Activated T-cell treated with anti-CD3 and anti-CD28 coated beads, Interleukin-2, amount 50 U/mL, for 24 hours (primary cell): Measurements from ENCODE around the gene IL2RG.

Experiments used
- DNase-seq: peaks from one replicate; pipeline ENCODE4 v3.0.0-alpha.2; 2020
- H3K27ac Mint-ChIP-seq: 2 replicates; pipeline ENCODE4 v1.8.0; 2020; ENCODE audit warnings: mild to moderate bottlenecking, mixed read lengths
- H3K27me3 Mint-ChIP-seq: 2 replicates; pipeline ENCODE4 v1.8.0; 2020; ENCODE audit warnings: mixed read lengths
- H3K36me3 Mint-ChIP-seq: 2 replicates; pipeline ENCODE4 v1.8.0; 2020; ENCODE audit warnings: low read depth, mixed read lengths
- H3K4me1 Mint-ChIP-seq: 2 replicates; pipeline ENCODE4 v1.8.0; 2020; ENCODE audit warnings: low read depth, mixed read lengths
- H3K4me3 Mint-ChIP-seq: 2 replicates; pipeline ENCODE4 v1.8.0; 2020; ENCODE audit warnings: mild to moderate bottlenecking, moderate library complexity, mixed read lengths
- H3K9me3 Mint-ChIP-seq: 2 replicates; pipeline ENCODE4 v1.8.0; 2020; ENCODE audit warnings: mixed read lengths

Gene IL2RG

DNA sequence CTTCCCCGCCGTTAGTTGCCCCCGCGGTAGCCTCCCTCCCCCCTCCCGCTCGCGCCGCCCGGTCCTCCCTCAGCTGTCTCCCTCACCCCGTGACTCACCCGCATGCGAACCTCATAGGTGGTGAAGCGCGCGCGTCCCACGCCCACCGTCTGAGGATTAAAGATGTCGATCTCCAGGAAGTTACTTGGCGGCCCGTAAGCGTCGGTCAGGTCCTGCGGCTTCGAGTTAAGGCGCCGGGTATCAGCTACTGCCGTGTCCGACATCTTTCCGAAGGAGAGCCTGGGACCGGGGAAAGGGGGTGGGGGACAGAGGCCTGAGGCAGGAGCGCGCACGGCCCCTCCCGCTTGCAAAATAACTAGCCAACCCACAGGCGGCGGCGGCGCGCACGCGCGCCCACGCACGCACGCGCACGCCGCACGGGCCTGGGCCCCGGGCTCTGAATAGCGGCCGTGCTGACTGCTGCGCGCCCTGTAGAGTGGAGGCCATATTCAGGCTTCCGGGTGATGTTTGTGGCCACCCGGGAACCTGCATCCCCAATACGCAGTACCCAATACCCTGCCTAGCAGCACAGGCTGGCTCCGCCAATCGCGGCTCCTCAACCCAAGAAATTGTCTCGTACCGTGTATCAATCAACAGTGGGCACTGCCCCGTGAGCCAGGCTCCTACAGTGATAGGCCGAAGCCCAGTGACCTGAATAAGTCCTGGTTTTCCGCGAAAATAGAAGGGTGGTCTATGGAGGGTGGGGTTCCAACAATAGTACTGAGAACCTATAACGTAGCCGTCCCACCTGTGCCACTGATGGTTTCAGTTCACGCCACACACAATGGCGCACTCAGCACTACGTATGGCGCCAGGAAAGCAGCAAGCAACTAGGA lies 43.1 kb downstream of the IL2RG start, which contains the start of gene SNX12:
TSS of gene SNX12 (minus strand) at position 291 of the 875 bp plus-strand sequence. CDS start at position 263, 28 bp downstream.
- peaks cover 42% of the 10 kb centered on the region for H3K27me3 Mint-ChIP-seq
- peaks cover 18% of the 10 kb centered on the region for H3K4me1 Mint-ChIP-seq
- H3K9me3 Mint-ChIP-seq = no peaks in the 10 kb centered on the region
- H3K4me3 Mint-ChIP-seq = peak within 1 kb of the TSS; percentile 85
- DNase-seq = peak; percentile 88
- peak within 1 kb of the TSS; percentile 97 for H3K27ac Mint-ChIP-seq
- peaks cover 26% of the 10 kb centered on the region for H3K36me3 Mint-ChIP-seq

DNA sequence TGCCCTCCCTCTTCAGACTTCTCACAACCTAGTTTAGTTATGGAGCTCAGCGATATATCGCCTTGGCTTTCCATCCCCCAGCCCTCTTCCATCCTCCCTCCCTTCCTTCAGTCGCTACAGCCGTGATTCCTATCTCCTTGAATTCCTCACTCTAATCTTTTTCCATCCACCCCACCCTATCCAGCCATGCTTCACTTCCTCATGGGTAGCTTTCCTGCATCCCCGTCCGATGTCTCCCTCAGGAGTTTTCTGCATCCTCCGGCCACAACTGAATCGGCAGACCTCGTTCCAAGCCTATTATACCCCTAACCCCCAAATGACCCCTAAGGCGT lies 43.7 kb downstream of the IL2RG start:
- H3K4me3 Mint-ChIP-seq = peak overlapping the region; percentile 85
- peaks cover 37% of the 10 kb centered on the region for H3K27me3 Mint-ChIP-seq
- peaks cover 18% of the 10 kb centered on the region for H3K4me1 Mint-ChIP-seq
- peak overlapping the region; percentile 97 for H3K27ac Mint-ChIP-seq
- H3K36me3 Mint-ChIP-seq = peaks cover 29% of the 10 kb centered on the region
- no peaks in the 10 kb centered on the region for H3K9me3 Mint-ChIP-seq
- DNase-seq = no peak

DNA sequence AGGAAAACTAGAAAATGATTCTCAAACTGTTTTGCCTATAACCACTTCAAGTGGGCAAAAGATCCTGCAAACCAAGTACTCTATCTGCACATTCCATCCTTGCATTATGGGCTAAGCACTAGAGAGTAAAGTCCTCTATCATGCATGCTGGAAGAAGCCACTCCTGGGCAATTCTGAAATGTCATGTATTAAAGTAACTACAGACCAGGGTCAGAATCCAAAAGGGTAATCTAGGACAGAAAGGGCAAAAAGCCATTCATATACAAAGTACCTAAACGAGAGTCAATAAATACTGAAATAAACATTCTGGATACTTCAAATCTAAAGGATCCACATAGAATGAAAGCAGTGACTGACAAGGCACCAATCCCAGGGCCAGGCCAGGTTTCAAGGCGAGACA lies 44.3 kb downstream of the IL2RG start:
- Mint-ChIP-seq H3K36me3 (peaks cover 33% of the 10 kb centered on the region), H3K27ac (peak overlapping the region; percentile 97), H3K27me3 (peaks cover 33% of the 10 kb centered on the region), H3K9me3 (no peaks in the 10 kb centered on the region), H3K4me3 (peak overlapping the region; percentile 85), H3K4me1 (peaks cover 18% of the 10 kb centered on the region)
- no peak for DNase-seq

DNA sequence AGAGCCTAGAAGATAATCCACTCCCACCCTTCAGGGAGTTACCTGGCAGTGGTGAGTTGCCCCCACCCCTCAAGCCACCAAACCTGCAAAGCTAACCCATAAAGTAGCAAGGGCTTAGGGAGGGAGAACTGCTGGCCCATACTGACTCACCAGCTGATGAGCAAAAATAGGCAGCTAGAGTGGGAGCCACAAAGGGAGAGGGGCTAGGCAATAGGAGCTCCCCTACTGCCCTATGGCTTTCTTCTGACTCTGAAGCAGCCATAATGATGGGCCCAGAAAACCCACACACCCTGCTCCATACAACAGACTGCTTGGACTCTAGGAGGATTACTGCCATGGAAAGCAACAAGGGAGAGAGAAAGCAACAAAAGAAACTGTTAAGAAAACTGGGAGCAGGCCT lies 51.2 kb downstream of the IL2RG start:
- Mint-ChIP-seq H3K27me3 (peaks cover 27% of the 10 kb centered on the region), H3K9me3 (no peaks in the 10 kb centered on the region), H3K27ac (peak overlapping the region; percentile 3), H3K36me3 (peaks cover 63% of the 10 kb centered on the region), H3K4me3 (no peak overlapping the region), H3K4me1 (peaks cover 44% of the 10 kb centered on the region)
- DNase-seq = no peak

DNA sequence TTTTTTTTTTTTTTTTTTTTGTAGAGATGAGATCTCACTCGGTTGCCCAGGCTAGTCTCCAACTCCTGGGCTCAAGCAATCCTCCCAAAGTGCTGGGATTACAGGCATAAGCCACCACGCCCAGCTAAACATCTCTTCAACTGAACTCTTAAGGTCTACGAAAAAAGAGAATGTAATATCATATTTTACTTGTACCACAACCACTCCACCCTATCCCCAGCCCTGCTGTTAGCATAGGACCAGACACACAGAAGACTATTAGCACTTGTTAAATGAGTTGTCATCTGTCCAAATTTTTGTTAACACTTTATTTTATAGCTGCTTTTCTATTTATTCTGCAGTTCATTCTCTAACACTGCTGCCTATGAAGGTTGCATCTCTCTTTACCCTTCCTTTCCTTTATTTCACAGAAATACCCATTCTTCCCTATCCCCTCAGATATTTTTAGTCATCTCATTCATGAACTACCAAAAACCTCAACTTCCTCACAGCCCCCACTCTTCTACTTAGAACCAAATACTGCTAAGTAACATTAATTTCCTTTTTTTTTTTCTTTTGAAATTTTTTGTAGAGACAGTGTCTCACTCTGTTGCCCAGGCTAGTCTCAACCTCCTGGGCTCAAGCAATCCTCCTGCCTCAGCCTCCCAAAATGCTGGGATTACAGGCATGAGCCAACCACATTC lies 53.4 kb downstream of the IL2RG start:
- Mint-ChIP-seq H3K4me3 (no peak overlapping the region), H3K27me3 (peaks cover 19% of the 10 kb centered on the region), H3K4me1 (peaks cover 37% of the 10 kb centered on the region), H3K27ac (no peak overlapping the region), H3K36me3 (peaks cover 60% of the 10 kb centered on the region), H3K9me3 (no peaks in the 10 kb centered on the region)
- DNase-seq = no peak
